NCI-H187 (cell line): ENCODE measurements around the gene EIF4E1B.

Experiments used
- DNase-seq, 2 experiments: peaks; one replicate each; lab custom pipeline; 2025; lab: John Stamatoyannopoulos, UW

EIF4E1B gene

GRCh38 chr5:176664479-176664878 lies 34.0 kb downstream of the EIF4E1B start:
- DNase-seq = no peak

- DNase-seq = no peak
Measured at GRCh38 chr5:176664886-176665285, 34.4 kb downstream of the EIF4E1B start.

GRCh38 chr5:176665517-176665916 lies 35.0 kb downstream of the EIF4E1B start:
- DNase-seq = no peak

- no peak for DNase-seq
Measured at GRCh38 chr5:176667637-176668036, 37.2 kb downstream of the EIF4E1B start.

- DNase-seq = no peak
Measured at GRCh38 chr5:176670449-176670848, 40.0 kb downstream of the EIF4E1B start.

- DNase-seq = no peak
Measured at GRCh38 chr5:176671399-176671798, 40.9 kb downstream of the EIF4E1B start.

- no peak for DNase-seq
Measured at GRCh38 chr5:176671890-176672747, 41.6 kb downstream of the EIF4E1B start.

GRCh38 chr5:176673651-176674583 lies 43.4 kb downstream of the EIF4E1B start:
- no peak for DNase-seq

- no peak for DNase-seq
Measured at GRCh38 chr5:176674799-176675198, 44.3 kb downstream of the EIF4E1B start.

- no peak for DNase-seq
Measured at GRCh38 chr5:176675676-176676360, 45.3 kb downstream of the EIF4E1B start.

- DNase-seq = no peak
Measured at GRCh38 chr5:176676361-176676824, 45.9 kb downstream of the EIF4E1B start.

GRCh38 chr5:176677209-176677939 lies 46.9 kb downstream of the EIF4E1B start:
- DNase-seq = no peak

GRCh38 chr5:176678584-176678983 lies 48.1 kb downstream of the EIF4E1B start:
- DNase-seq = no peak

GRCh38 chr5:176679365-176680225 lies 49.1 kb downstream of the EIF4E1B start:
- DNase-seq = no peak

- DNase-seq = no peak
Measured at GRCh38 chr5:176680226-176680563, 49.7 kb downstream of the EIF4E1B start.

- no peak for DNase-seq
Measured at GRCh38 chr5:176682016-176682531, 51.6 kb downstream of the EIF4E1B start.

- DNase-seq = no peak
Measured at GRCh38 chr5:176685010-176685409, 54.5 kb downstream of the EIF4E1B start.

GRCh38 chr5:176687247-176687646 lies 56.8 kb downstream of the EIF4E1B start:
- no peak for DNase-seq

- no peak for DNase-seq
Measured at GRCh38 chr5:176687881-176688280, 57.4 kb downstream of the EIF4E1B start.

GRCh38 chr5:176690911-176691310 lies 60.4 kb downstream of the EIF4E1B start:
- DNase-seq = no peak
